GM12878 (cell line): ENCODE data around the gene TDP1. TPM values are rescaled to one million over a fixed set of nuclear protein-coding genes. Genes with fewer than 3 reads are reported as not detected.

Experiments
- ATAC-seq: fragments of 200-7000 bp; cut with Tn5 transposase; 3 replicates; pipeline ENCODE4 v1.9.1; 2020; ENCODE audit warnings: mild to moderate bottlenecking, moderate library complexity
- BruUV-seq: library from RNA; stranded (reverse); fragments of 400-500 nt; replicated peaks from 2 replicates; lab custom pipeline; 2021; lab: Mats Ljungman, UMichigan
- CTCF ChIA-PET: fragments of 300-600 bp; sonication (Branson Sonifier 250); formaldehyde crosslinking; extraction: SDS; loops from one replicate; lab custom pipeline; 2021; ENCODE audit warnings: inconsistent platforms; lab: Yijun Ruan, JAX
- POLR2A ChIA-PET: fragments of 350-600 bp; formaldehyde crosslinking; extraction: SDS; loops from one replicate; lab custom pipeline; 2021; ENCODE audit warnings: inconsistent platforms; lab: Charles Lee
- RAD21 ChIA-PET: fragments of 300-600 bp; sonication (Branson Sonifier 250); formaldehyde crosslinking; loops from one replicate; lab custom pipeline; 2023; ENCODE audit warnings: antibody characterized with exemption; ENCODE audit not compliant: unreplicated experiment; lab: Charles Lee
- SMC1A ChIA-PET: fragments of 300-600 bp; sonication (Branson Sonifier 250); formaldehyde crosslinking; loops from one replicate; lab custom pipeline; 2023; ENCODE audit not compliant: unreplicated experiment, uncharacterized antibody; lab: Charles Lee
- DNase-seq: peaks from one replicate; pipeline ENCODE4 v3.0.0-alpha.2; 2011; ENCODE audit warnings: low read depth, low spot score
- FAIRE-seq: peaks from 3 replicates; lab custom pipeline; 2011; peaks lifted over from hg19 to GRCh38; lab: Jason Lieb, UNC
- H2AFZ ChIP-seq: 2 replicates; pipeline ENCODE4 v1.6.0; 2011; ENCODE audit warnings: low read depth, low read length, control low read depth; ENCODE audit not compliant: control insufficient read depth
- H3K27ac ChIP-seq: 2 replicates; pipeline ENCODE4 v1.5.1; 2011; ENCODE audit warnings: control low read depth; ENCODE audit not compliant: control insufficient read depth, insufficient read depth
- H3K27me3 ChIP-seq, 2 experiments: replicated peaks in 1 of 2; 2 replicates each; pipeline versions ENCODE4 v1.6.0 to v1.6.1; 2011; ENCODE audit warnings: low read length in 1 of 2; ENCODE audit not compliant: control insufficient read depth in 2 of 2, insufficient read depth in 2 of 2
- H3K36me3 ChIP-seq, 2 experiments: 2 replicates each; pipeline ENCODE4 v1.5.1; 2011; ENCODE audit warnings: low read length in 1 of 2; ENCODE audit not compliant: control insufficient read depth in 2 of 2, insufficient read depth in 2 of 2
- H3K4me1 ChIP-seq: 2 replicates; pipeline ENCODE4 v1.6.1; 2011; ENCODE audit warnings: mild to moderate bottlenecking, low read length, moderate library complexity, mixed read lengths; ENCODE audit not compliant: control insufficient read depth, insufficient read depth
- H3K4me2 ChIP-seq: 2 replicates; pipeline ENCODE4 v1.6.0; 2011; ENCODE audit warnings: control low read depth; ENCODE audit not compliant: control insufficient read depth, insufficient read depth
- H3K4me3 ChIP-seq: fragments of 200-600 bp; sonication (generic); 2 replicates; pipeline ENCODE4 v1.5.1; 2016
- H3K79me2 ChIP-seq: 2 replicates; pipeline ENCODE4 v1.6.0; 2011; ENCODE audit warnings: low read length; ENCODE audit not compliant: control insufficient read depth, insufficient read depth
- H3K9ac ChIP-seq: 2 replicates; pipeline ENCODE4 v1.8.0; 2011; ENCODE audit warnings: low read length, control low read depth, mixed read lengths; ENCODE audit not compliant: control insufficient read depth, insufficient read depth
- H3K9me3 ChIP-seq: replicated peaks from 3 replicates; pipeline ENCODE4 v1.5.1; 2011; ENCODE audit warnings: mild to moderate bottlenecking, low read length; ENCODE audit not compliant: control insufficient read depth, insufficient read depth
- H4K20me1 ChIP-seq: 2 replicates; pipeline ENCODE4 v1.6.0; 2011; ENCODE audit not compliant: control insufficient read depth, insufficient read depth
- CBX5 ChIP-seq: sonication (generic); IDR thresholded peaks from 2 replicates; pipeline ENCODE4 v1.6.1; 2016; ENCODE audit warnings: low read depth, moderate library complexity, mild to moderate bottlenecking, inconsistent platforms
- CHD1 ChIP-seq: IDR thresholded peaks from 2 replicates; pipeline ENCODE4 v1.6.1; 2012; ENCODE audit warnings: low read depth, low read length, improper control_type of control experiment
- ESRRA ChIP-seq: IDR thresholded peaks from 2 replicates; pipeline ENCODE4 v1.6.1; 2012; ENCODE audit warnings: mild to moderate bottlenecking, low read length, improper control_type of control experiment
- JUND ChIP-seq: IDR thresholded peaks from 2 replicates; pipeline ENCODE4 v1.6.1; 2012; ENCODE audit warnings: low read depth, mild to moderate bottlenecking, low read length, improper control_type of control experiment, moderate library complexity
- POU2F2 ChIP-seq: IDR thresholded peaks from 3 replicates; pipeline ENCODE4 v1.6.1; 2011; ENCODE audit warnings: low read depth, mild to moderate bottlenecking, low read length, borderline replicate concordance
- RAD51 ChIP-seq: fragments of 450-650 bp; IDR thresholded peaks from 2 replicates; pipeline ENCODE4 v1.6.1; 2016; ENCODE audit warnings: moderate library complexity, mild to moderate bottlenecking, inconsistent platforms
- SMARCA5 ChIP-seq: fragments of 450-650 bp; IDR thresholded peaks from 2 replicates; pipeline ENCODE4 v1.6.1; 2017; ENCODE audit warnings: mild to moderate bottlenecking
- STAT3 ChIP-seq: IDR thresholded peaks from 2 replicates; pipeline ENCODE4 v1.6.1; 2011; ENCODE audit warnings: low read depth, low read length, improper control_type of control experiment
- TCF12 ChIP-seq: IDR thresholded peaks from 2 replicates; pipeline ENCODE4 v1.6.1; 2011; ENCODE audit warnings: low read depth, mild to moderate bottlenecking, low read length
- TCF7 ChIP-seq: IDR thresholded peaks from 2 replicates; pipeline ENCODE4 v1.6.1; 2014; ENCODE audit warnings: antibody characterized with exemption, borderline replicate concordance
- WGBS: methylation state at CpG from one replicate; pipeline ENCODE4 v1.1.6; 2016; ENCODE audit warnings: low lambda C conversion rate; ENCODE audit not compliant: insufficient replicate concordance, insufficient coverage; ENCODE audit errors: missing lambda C conversion rate; 5-methylcytosine and 5-hydroxymethylcytosine counted together
- in situ Hi-C: fragments of 300-500 bp; cut with MboI; formaldehyde crosslinking; loops from 9 replicates; pipeline ENCODE4 v1.14.3; 2018; ENCODE audit warnings: mixed read lengths
- intact Hi-C: fragments of 100-400 bp; cut with micrococcal nuclease; formaldehyde crosslinking; loops from one replicate; pipeline ENCODE4 v1.14.2; 2022; ENCODE audit not compliant: unreplicated experiment
- polyA plus RNA-seq, 11 experiments: library from polyadenylated mRNA; depleted of rRNA in 4 of 11; unstranded in 6 of 11; stranded (reverse) in 5 of 11; fragments of >200 nt; fragmentation: Nextera tagmentation in 4 of 11; fragmentation: Illumina TruSeq in 1 of 11; extraction: Ambion mirVana in 4 of 11; extraction: Trizol in 1 of 11; gene quantifications; 1 replicate in 1 of 11; 2 replicates in 10 of 11; pipeline versions ENCODE4 v1.2.1 to v1.2.3, GENCODE V29; 2011 to 2016; ENCODE audit warnings: inconsistent platforms in 2 of 11, missing spikeins in 2 of 11, low read depth in 1 of 11
- total RNA-seq, 4 experiments: library from RNA; depleted of rRNA in 3 of 4; stranded (reverse); fragments of >200 nt in 3 of 4; fragmentation: Illumina TruSeq in 1 of 4; extraction: Trizol in 1 of 4; gene quantifications; 2 replicates each; pipeline versions ENCODE4 v1.2.1 to v1.2.3, GENCODE V29; 2013 to 2021
- TF ChIP-seq, protein P1 (sequence below): IDR thresholded peaks from 2 replicates; pipeline ENCODE4 v1.6.1; 2012; ENCODE audit warnings: low read depth, low read length, improper control_type of control experiment

The TDP1 gene
- total and polyA plus RNA-seq, 10 of the 15 experiments (the other 5 are each of a cell fraction or from before 2014, with no cell fraction given), result 40.2 to 60.4 (median 54.1) TPM

GRCh38 chr14:89922031-89922907 lies 33.5 kb upstream of the TDP1 start:
- H3K9me3 ChIP-seq, result no peaks in the 10 kb centered on the region
- TF ChIP-seq TCF7, result no peak
- TF ChIP-seq TCF12, result no peak
- no peak for TF ChIP-seq CBX5
- TF ChIP-seq STAT3, result no peak
- TF ChIP-seq, protein P1, sequence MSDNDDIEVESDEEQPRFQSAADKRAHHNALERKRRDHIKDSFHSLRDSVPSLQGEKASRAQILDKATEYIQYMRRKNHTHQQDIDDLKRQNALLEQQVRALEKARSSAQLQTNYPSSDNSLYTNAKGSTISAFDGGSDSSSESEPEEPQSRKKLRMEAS, result no peak
- TF ChIP-seq ESRRA, result no peak
- TF ChIP-seq JUND, result no peak
- TF ChIP-seq CHD1, result no peak
- TF ChIP-seq SMARCA5, result no peak
- TF ChIP-seq POU2F2, result no peak
- TF ChIP-seq RAD51, result no peak
- TF ChIP-seq, all 136 proteins: peak for 0
- ChIA-PET SMC1A (interaction anchor here (2.3 kb wide), 1 partner anchor 9 kb away, joined by 10 read pairs; no protein-coding TSS in a partner anchor), RAD21 (no interaction called here), POLR2A (interaction anchor here (0.7 kb wide), 1 partner anchor 12 kb away, joined by 3 read pairs; no protein-coding TSS in a partner anchor), CTCF (interaction anchor here (0.7 to 2.1 kb wide), 6 partner anchors 11 to 492 kb away, joined by 3 to 10 read pairs (median 3); no protein-coding TSS in a partner anchor)
- H2AFZ ChIP-seq, result no peak overlapping the region
- no peak overlapping the region for H3K4me3 ChIP-seq
- no peak for FAIRE-seq
- H3K4me2 ChIP-seq, result no peak overlapping the region
- intact Hi-C loops, result no loop called here
- no peak for DNase-seq
- ATAC-seq, result no peak
- no peaks in the 10 kb centered on the region for H4K20me1 ChIP-seq
- H3K27ac ChIP-seq, result no peak overlapping the region
- in situ Hi-C loops, result no loop called here
- H3K36me3 ChIP-seq, result no peaks in the 10 kb centered on the region
- no TSS peak for BruUV-seq
- H3K4me1 ChIP-seq, result no peaks in the 10 kb centered on the region
- H3K9ac ChIP-seq, result no peak overlapping the region
- no peaks in the 10 kb centered on the region for H3K79me2 ChIP-seq
- H3K27me3 ChIP-seq, result no peaks in the 10 kb centered on the region
- WGBS, result 97% methylated on average over 6 of the region's 6 CpGs
